ENCODE results near the gene GOLGA8J.

DNA sequence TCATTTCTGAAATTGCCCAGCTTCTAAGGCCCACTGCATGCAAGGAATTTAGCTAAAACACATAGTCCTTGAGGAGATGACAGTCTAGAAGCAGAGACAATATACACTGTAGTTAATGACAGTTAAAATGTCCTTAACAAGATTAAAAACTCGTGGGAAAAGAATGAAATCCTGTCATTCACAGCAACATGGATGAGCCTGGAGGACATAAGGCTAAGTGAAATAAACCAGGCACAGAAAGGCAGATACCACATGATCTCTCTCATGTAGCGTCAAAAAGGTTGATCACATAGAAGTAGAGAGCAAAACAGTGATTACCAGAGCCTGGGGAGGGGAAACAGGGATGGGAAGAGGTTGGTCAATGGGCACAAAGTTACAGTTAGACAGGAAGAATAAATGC lies 36.3 kb upstream of the GOLGA8J start:
- TF ChIP-seq CTCF (IDR thresholded peaks at IDR 0.05) (no peak), POLR2A (IDR thresholded peaks at IDR 0.05) (no peak)

Data from lower leg skin (tissue), 3 donors.